GM18502 (cell line): ENCODE measurements around the gene ADD1.
"Not testable (repeated sequence)": the region's sequence is repeated elsewhere in the genome, so short reads cannot be mapped to it uniquely, and the experiment has no call there.

Experiments used
- ATAC-seq: cut with Tn5 transposase; IDR thresholded peaks from one replicate; pipeline ENCODE4 v1.9.1; 2021; ENCODE audit warnings: mild to moderate bottlenecking; ENCODE audit not compliant: unreplicated experiment, poor library complexity

Gene ADD1

DNA sequence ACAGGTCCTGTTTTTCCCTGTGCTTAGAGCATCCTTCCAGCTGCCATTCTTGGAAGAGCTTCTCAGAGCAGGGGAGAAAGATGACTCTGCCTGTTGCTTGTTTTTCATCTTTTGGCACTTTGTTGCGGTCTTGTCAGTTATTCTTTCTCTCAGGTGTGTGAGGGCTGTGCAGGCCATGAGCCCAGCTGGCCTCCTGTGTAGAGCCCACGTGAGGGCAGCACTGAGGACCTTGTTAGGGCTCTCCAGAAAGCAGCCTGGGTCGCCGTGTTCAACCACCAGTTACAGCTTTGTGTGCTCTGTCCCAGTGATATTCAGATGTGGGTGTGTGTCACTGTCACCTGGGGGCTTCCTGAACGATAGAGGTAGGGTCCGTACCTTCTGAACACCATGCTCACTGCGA, 66.8 kb downstream of the ADD1 start:
- no peak for ATAC-seq

DNA sequence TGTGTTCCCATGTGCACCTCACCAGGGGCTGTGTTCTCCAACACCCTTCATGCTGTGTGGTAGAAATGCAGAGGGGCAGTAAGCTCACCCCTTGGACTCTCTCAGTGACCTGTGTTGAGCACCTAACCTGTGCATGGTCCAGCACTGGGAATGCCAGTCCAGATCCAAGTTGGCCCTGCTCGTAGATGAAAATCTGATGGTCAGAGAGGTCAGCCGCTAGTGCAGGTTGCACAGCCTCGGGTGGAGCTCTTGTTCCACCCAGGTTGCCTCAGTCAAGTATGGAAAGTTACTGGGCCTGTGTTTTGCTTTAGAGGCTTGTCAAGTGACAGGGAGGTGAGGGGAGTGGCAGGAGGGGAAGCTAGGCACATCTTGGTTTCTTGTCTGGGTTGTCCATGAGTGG, 68.2 kb downstream of the ADD1 start:
- no peak for ATAC-seq

DNA sequence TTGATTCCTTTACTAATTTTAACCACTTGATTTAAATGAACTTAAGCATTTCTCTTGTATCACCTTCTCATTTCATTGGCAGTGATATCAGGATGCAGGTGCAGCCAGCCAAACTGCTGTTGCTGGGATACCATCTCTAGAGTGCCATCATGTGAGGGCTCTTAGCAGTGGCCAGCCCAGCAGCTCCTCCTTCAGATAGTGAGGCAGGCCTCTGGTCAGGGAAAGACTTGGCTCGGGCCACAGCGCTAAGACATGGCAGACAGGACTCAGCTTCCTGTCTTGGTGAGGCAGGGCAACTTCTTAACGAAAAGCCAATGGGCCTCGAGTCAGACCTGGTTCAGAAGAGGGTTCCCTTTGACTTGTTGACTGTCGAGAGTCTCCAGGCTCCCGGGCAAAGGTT, 69.5 kb downstream of the ADD1 start:
- ATAC-seq = no peak

DNA sequence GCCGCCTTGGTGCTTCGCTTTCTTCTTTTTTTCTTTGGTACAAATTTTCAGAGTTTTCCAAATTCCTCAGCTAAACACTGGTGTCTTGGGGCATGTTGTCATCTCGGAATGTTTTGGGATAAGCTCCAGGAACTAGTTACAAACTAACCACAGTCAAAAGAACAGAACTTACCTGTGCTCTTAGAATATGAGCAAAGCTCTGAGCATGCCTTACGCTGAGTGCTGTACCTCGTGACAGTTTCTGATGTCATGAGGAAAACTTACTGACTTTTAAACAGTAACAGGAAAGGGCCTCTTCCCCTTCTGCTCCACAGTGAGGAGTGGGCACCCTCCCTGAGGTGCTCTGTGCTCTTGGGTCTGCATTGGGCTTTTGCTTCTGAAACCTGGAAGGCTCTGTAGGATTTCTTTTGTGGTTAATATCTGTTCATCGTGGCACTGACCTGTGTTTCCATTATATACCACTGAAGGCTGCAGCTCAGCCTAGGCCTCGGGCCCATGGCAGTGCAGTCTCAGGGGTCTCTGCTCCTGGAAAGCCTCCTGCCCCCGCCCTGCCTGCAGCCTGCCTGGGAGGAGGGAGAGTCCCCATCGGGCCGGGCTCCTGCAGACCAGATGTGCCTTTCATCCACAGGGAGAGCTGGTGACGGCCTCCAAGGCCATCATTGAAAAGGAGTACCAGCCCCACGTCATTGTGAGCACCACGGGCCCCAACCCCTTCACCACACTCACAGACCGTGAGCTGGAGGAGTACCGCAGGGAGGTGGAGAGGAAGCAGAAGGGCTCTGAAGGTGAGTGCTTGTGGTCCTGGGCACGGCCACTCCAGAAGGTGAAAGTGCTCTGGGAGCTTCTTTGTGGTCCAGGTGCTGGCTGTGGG, 70.8 kb downstream of the ADD1 start:
- no peak for ATAC-seq

DNA sequence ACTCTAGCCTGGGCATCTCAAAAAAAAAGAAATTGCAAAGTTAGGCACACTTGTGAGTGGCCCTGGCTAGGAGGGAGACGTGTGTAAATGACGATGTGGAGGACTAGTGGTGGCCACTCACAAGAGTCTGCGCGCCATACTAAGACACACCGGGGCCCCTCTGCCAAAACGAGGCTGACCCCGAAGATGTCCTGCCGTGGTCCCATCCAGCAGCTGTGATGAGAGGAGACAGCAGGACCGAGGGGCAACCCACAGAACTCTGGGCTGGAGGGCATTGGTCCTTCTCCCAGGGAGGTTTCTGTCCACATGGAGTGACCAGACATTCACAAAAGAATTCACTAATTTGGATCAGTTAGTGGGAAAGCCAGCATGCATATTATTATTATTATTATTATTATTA, 72.1 kb downstream of the ADD1 start:
- ATAC-seq = no peak

DNA sequence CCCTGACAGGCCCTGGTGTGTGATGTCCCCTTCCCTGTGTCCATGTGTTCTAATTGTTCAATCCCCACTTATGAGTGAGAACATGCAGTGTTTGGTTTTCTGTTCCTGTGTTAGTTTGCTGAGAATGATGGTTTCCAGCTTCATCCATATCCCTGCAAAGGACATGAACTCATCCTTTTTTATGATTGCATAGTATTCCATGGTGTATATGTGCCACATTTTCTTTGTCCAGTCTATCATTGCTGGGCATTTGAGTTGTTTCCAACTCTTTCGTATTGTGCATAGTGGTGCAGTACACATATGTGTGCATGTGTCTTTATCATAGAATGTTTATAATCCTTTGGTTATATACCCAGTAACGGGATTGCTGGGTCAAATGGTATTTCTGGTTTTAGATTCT, 73.1 kb downstream of the ADD1 start:
- not testable (repeated sequence) for ATAC-seq

DNA sequence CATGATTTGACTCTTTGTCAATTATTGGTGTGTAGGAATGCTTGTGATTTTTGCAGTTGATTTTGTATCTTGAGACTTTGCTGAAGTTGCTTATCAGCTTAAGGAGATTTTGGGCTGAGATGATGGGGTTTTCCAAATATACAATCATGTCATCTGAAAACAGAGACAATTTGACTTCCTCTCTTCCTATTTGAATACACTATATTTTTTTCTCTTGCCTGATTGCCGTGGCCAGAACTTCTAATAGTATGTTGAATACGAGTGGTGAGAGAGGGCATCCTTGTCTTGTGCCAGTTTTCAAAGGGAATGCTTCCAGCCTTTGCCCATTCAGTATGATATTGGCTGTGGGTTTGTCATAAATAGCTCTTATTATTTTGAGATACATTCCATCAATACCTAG, 74.7 kb downstream of the ADD1 start:
- not testable (repeated sequence) for ATAC-seq

DNA sequence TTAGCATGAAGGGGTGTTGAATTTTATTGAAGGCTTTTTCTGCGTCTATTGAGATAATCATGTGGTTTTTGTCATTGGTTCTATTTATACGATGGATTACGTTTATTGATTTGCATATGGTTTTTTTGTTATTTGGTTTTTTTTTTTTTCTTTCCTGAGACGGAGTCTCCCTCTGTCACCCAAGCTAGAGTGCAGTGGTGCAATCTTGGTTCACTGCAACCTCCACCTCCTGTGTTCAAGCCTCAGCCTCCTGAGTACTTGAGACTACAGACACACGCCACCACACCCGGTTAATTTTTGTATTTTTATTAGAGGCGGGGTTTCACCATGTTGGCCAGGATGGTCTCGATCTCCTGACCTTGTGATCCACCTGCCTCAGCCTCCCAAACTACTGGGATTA, 75.1 kb downstream of the ADD1 start:
- ATAC-seq = not testable (repeated sequence)

DNA sequence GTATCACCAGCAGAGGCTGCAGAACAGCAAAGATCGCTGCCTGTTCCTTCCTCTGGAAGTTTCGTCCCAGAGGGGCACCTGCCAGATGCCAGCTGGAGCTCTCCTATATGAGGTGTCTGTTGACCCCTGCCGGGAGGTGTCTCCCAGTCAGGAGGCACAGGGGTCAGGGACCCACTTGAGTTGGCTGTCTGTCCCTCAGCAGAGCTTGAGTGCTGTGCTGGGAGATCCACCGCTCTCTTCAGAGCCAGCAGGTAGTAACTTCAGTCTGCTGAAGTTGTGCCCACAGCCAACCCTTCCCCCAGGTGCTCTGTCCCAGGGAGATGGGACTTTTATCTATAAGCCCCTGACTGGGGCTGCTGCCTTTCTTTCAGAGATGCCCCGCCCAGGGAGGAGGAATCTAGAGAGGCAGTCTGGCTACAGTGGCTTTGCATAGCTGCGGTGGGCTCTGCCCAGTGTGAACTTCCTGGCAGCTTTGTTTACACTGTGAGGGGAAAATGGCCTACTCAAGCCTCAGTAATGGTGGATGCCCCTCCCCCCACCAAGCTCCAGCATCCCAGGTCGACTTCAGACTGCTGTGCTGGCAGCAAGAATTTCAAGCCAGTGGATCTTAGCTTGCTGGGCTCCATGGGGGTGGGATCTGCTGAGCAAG, 78.9 kb downstream of the ADD1 start:
- not testable (repeated sequence) for ATAC-seq

DNA sequence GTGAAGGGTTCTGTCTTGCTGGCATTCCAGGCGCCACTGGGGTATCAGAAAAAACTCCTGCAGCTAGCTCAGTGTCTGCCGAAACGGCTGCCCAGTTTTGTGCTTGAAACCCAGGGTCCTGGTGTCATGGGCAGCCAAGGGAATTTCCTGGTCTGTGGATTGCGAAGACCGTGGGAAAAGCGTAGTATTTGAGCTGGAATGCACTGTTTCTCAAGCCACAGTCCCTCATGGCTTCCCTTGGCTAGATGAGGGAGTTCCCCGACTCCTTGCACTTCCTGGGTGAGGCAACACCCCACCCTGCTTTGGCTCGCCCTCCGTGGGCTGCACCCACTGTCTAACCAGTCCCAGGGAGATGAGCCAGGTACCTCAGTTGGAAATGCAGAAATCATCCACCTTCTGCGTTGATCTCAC, 79.5 kb downstream of the ADD1 start:
- ATAC-seq = no peak

DNA sequence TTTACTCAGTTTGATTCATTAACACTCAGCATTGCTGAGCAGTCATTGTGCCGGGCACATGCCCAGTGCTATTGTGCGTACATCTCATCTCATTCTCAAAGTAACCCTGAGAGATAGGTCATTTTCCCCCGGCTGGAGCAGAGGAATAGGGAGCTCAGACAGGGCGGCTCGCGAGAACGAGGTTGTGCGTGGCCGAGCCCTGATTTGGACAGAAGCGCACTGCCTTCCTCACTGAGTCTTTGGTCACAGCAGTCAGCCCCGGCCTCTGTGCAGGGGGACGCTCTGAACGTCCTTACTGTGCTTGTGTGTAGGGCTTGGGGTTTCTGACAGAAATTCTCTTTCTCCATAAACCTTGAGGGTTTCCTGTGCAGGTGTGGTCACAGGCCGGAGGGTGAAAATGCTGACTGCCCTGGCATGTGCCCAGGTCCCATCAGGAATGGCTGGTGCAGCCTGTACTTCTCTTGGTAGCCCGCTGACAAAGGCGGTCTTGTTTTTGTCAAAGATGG, 80.1 kb downstream of the ADD1 start:
- ATAC-seq = no peak

DNA sequence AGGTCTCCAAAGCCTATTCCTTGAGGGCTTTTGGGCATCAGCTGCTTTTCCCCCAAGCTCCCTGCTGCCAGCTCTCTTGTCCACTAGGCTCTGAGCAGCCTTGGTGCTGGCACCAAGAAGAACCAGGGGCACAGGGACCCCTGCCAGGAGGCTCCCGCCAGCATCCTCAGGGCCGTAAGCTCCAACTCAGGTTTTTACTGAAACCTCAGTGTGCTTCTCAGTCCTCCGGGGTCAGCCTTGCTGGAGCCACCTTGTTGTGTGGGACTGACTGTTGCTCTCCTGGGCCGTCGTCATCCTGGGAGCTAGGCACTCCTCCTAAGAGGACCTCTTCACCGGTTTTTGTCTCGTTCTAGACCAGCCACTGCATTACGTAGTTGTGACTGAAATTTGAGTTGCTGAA, 80.6 kb downstream of the ADD1 start:
- ATAC-seq = no peak

DNA sequence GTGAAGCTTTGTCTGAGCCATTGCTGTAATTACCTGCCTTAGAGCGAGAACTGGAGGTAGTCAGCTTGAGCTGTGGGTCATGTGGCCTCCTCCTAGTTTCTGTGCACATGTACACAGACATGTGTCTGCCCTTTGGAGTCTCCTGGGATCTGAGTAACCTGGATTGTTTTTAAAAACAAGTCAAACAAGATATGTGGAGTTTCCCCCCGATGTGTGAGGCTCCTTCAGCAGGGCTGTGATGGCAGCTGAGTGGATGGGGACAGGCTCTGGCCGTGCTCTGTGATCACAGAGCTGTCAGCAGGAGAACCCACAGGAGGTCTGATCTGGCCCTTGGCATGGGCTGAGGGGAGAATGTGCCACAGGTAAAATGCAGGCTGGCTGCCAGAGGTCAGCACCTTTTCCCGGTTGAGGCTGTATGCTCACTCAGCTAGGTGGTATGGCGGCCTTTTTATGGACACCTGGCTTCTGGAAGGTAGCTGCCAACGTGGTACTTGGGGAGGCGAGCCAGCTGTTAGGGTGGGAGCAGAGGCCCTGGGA, 81.2 kb downstream of the ADD1 start:
- no peak for ATAC-seq

DNA sequence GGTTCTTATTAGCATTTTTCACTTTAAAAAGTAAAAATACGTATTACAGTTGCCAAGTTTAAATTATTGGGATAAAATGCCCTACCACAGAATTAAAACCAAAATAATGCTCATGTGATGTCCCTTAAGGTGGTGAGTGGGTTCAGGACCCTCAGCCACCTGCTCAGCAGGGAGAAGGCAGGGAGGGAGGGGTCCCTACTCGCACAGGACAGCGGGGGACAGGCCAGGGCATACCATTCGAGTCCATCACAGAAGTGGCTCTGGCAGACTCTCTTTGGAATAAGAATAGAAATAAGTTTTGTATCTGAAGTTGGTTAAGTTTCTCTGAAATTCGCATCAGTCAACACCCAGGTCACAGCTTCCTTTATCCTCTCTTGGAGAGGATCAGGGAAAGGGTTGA, 81.9 kb downstream of the ADD1 start:
- no peak for ATAC-seq

DNA sequence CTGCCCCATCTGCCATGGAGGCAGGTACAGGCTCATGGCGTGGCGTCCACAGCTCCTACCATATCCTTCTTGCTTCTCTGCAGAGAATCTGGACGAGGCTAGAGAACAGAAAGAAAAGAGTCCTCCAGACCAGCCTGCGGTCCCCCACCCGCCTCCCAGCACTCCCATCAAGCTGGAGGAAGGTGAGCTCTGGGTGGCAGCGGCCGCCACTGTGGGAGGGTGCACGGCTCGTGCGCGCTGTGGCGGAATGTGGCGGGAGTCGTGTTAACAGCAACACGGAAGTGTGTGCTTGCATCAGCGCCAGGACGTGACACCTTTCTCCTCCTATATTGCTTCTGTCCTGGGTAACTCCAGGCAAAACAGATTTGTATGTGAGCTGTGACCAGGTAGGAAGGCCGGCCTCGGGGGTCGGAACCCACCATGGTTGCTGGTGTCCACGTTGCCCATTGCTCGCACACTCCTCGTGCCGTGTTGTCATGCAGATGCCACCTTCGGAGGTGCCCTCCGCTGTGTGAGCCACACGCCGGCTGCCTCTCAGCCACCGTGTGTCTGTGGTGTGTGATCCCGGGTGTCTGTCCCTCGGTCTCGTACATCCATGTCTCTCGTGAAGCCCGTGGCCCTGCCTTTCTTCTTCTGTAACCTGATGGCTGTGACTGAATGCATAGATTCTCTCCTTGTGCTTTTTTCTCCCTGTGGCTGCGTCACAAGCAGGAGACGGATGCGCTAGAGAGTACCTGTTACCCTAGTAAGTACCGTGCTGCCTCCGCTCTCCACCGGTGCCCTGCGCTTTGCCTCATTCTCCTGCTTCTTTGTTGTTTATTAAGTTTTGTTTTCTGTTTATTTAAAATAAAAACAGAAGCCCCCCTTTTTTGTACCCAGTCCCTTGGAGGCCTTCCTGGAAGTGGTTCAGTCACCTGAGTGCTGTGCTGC, 82.6 kb downstream of the ADD1 start:
- ATAC-seq = no peak

DNA sequence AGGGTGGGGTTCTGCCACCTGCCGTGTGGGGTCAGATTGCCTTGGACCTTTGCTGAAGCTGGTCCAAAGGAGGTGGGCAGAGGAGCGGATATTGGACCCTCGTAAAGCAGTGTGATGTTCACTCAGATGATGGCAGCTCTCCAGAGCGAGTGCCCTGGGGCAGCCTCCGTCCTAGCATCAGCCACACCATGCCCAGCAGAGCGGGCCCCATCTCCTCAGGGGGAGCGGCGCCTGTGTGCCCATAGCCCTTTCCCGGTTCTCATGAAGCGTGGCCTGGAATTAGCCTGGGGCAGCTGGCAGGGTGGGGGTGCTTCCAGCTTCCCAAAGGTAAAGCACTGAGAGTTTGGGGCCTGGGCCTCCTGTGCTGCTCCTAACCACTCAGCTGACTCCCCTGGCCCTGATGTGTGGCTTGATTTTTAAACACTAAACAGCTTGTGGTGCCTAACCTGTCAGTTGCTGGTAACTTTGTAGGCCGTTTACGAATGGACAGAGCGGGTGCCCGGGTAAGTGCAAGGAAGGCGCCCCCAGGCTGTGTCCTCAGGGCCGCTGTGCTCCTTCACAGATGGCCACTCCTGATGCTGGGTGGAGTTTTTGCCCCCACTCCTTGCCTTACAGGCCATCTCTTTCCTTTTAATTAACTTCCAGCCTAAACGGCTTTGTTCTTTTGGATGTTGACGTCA, 83.5 kb downstream of the ADD1 start:
- ATAC-seq = no peak

DNA sequence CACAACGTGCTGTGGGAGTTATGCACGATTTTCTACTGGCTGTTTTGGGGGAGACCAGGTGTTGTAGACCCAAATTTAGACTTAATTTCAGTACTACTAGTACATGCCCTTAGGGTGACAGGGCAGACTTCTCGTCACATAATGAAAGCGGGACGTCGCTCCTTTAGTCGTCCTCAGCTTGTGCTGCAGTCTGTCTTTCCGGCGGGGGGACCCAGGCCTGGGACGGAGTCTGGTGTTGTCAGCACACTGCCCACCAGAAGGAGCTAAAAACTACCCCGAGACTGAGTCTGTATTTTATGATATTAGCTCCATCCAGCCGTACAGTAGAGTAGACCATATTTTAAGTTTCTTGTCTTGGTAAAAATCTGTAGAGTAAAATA, 84.0 kb downstream of the ADD1 start:
- no peak for ATAC-seq

DNA sequence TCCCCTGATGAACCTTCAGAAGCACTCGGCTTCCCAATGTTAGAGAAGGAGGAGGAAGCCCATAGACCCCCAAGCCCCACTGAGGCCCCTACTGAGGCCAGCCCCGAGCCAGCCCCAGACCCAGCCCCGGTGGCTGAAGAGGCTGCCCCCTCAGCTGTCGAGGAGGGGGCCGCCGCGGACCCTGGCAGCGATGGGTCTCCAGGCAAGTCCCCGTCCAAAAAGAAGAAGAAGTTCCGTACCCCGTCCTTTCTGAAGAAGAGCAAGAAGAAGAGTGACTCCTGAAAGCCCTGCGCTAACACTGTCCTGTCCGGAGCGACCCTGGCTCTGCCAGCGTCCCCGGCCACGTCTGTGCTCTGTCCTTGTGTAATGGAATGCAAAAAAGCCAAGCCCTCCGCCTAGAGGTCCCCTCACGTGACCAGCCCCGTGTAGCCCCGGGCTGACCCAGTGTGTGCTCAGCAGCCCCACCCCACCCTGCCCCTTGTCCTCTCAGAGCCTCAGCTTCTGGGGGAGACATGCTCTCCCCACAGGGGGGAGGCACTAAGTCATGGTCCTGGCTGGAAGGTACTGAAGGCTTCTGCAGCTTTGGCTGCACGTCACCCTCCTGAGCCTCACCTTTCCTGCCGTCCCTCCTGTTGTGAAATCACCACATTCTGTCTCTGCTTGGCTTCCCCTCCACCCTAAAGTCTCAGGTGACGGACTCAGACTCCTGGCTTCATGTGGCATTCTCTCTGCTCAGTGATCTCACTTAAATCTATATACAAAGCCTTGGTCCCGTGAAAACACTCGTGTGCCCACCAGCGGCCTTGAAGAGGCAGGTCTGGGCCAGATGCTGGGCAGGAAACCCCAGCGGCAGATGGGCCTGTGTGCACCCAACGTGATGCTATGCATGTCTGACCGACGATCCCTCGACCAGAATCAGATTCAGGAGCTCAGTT, 84.9 kb downstream of the ADD1 start:
- ATAC-seq = no peak

DNA sequence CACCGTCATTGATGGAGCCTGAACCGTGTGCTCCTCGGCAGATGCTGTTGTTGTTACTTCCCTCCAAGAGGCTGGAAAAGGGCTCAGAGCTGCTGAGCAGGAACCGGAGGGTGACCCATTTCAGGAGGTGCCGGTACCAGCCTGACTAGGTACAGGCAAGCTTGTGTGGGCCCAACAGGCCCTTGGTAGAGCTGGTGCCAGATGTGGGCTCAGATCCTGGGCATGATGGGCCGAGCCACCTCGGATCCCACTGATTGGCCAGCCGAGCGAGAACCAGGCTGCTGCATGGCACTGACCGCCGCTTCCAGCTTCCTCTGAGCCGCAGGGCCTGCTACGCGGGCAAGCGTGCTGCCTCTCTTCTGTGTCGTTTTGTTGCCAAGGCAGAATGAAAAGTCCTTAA, 85.8 kb downstream of the ADD1 start:
- no peak for ATAC-seq
